PC-3 (cell line): Measurements from ENCODE around the gene TECPR2. TPM values are rescaled to one million over a fixed set of nuclear protein-coding genes. Genes with fewer than 3 reads are reported as not detected.
A peak's percentile ranks its signal among the peaks of the same experiment; 100 is the strongest.

Experiments
- ATAC-seq: fragments of 200-7000 bp; cut with Tn5 transposase; 2 replicates; pipeline ENCODE4 v1.9.1; 2020; ENCODE audit warnings: mild to moderate bottlenecking, moderate library complexity
- BruUV-seq: library from RNA; stranded (reverse); fragments of 400-500 nt; replicated peaks from 2 replicates; lab custom pipeline; 2021; lab: Mats Ljungman, UMichigan
- CTCF ChIA-PET: fragments of 300-600 bp; sonication (Branson Sonifier 250); formaldehyde crosslinking; loops from one replicate; lab custom pipeline; 2022; ENCODE audit warnings: antibody characterized with exemption; lab: Charles Lee
- POLR2A ChIA-PET: fragments of 300-600 bp; sonication (Branson Sonifier 250); formaldehyde crosslinking; loops from one replicate; lab custom pipeline; 2022; ENCODE audit warnings: antibody characterized with exemption; ENCODE audit not compliant: unreplicated experiment; lab: Charles Lee
- DNase-seq: peaks from one replicate; pipeline ENCODE4 v3.0.0-alpha.2; 2015
- H2AFZ ChIP-seq: fragments of 300-600 bp; sonication (generic); 2 replicates; pipeline ENCODE4 v1.6.0; 2016; ENCODE audit warnings: antibody characterized with exemption, low read length
- H3F3A ChIP-seq: fragments of 300-600 bp; sonication (generic); one replicate; pipeline ENCODE4 v1.6.0; 2017; ENCODE audit warnings: antibody characterized with exemption, low read length, control low read depth, mild to moderate bottlenecking; ENCODE audit not compliant: unreplicated experiment
- H3K27ac ChIP-seq: fragments of 300-600 bp; sonication (generic); 2 replicates; pipeline ENCODE4 v1.5.1; 2016; ENCODE audit warnings: mild to moderate bottlenecking, low read length
- H3K27me3 ChIP-seq: fragments of 300-600 bp; sonication (generic); 2 replicates; pipeline ENCODE4 v1.6.1; 2016; ENCODE audit warnings: low read length, mixed read lengths
- H3K36me3 ChIP-seq: fragments of 300-600 bp; sonication (generic); 2 replicates; pipeline ENCODE4 v1.6.1; 2016; ENCODE audit warnings: low read depth, mixed run types, low read length, mixed read lengths
- H3K4me1 ChIP-seq: fragments of 300-600 bp; sonication (generic); 2 replicates; pipeline ENCODE4 v1.5.1; 2016; ENCODE audit warnings: low read length; ENCODE audit not compliant: insufficient read depth
- H3K4me2 ChIP-seq: fragments of 300-600 bp; sonication (generic); 2 replicates; pipeline ENCODE4 v1.6.0; 2016; ENCODE audit warnings: low read length
- H3K4me3 ChIP-seq: fragments of 300-600 bp; sonication (generic); 2 replicates; pipeline ENCODE4 v1.5.1; 2016; ENCODE audit warnings: mild to moderate bottlenecking, low read length, mixed read lengths
- H3K79me2 ChIP-seq: fragments of 300-600 bp; sonication (generic); 2 replicates; pipeline ENCODE4 v1.6.1; 2017; ENCODE audit warnings: low read length, mixed read lengths
- H3K9ac ChIP-seq: fragments of 300-600 bp; sonication (generic); 2 replicates; pipeline ENCODE4 v1.6.0; 2016; ENCODE audit warnings: mild to moderate bottlenecking, low read length
- H3K9me2 ChIP-seq: fragments of 300-600 bp; sonication (generic); replicated peaks from 2 replicates; pipeline ENCODE4 v1.6.1; 2016; ENCODE audit warnings: mixed run types, low read length, mixed read lengths
- H3K9me3 ChIP-seq: fragments of 300-600 bp; sonication (generic); 2 replicates; pipeline ENCODE4 v1.6.1; 2016; ENCODE audit warnings: low read length, mixed read lengths
- H4K20me1 ChIP-seq: fragments of 300-600 bp; sonication (generic); 2 replicates; pipeline ENCODE4 v1.6.1; 2016; ENCODE audit warnings: low read length, mixed read lengths
- EZH2 ChIP-seq: fragments of 300-600 bp; sonication (generic); IDR thresholded peaks from one replicate; pipeline ENCODE4 v1.6.1; 2017; ENCODE audit warnings: antibody characterized with exemption, mild to moderate bottlenecking, low read length; ENCODE audit not compliant: unreplicated experiment
- EZH2phosphoT487 ChIP-seq: fragments of 300-600 bp; sonication (generic); IDR thresholded peaks from 2 replicates; pipeline ENCODE4 v1.6.1; 2018; ENCODE audit warnings: mild to moderate bottlenecking, antibody characterized with exemption, low read length, borderline replicate concordance
- intact Hi-C: fragments of 100-400 bp; cut with micrococcal nuclease; formaldehyde crosslinking; loops from 2 replicates; pipeline ENCODE4 v1.9.0; 2023
- total RNA-seq: library from RNA; depleted of rRNA; stranded (reverse); fragments of >200 nt; gene quantifications from 2 replicates; pipeline ENCODE4 v1.2.3, GENCODE V29; 2014
- TF ChIP-seq, protein P1 (sequence below): fragments of 300-600 bp; sonication (generic); conservative IDR thresholded peaks from 2 replicates; pipeline ENCODE4 v1.5.1; 2017; ENCODE audit warnings: antibody characterized with exemption, low read depth, mild to moderate bottlenecking, low read length

TECPR2 gene
- total RNA-seq, 1 experiment from 2014 or later, result 15.7 TPM

DNA sequence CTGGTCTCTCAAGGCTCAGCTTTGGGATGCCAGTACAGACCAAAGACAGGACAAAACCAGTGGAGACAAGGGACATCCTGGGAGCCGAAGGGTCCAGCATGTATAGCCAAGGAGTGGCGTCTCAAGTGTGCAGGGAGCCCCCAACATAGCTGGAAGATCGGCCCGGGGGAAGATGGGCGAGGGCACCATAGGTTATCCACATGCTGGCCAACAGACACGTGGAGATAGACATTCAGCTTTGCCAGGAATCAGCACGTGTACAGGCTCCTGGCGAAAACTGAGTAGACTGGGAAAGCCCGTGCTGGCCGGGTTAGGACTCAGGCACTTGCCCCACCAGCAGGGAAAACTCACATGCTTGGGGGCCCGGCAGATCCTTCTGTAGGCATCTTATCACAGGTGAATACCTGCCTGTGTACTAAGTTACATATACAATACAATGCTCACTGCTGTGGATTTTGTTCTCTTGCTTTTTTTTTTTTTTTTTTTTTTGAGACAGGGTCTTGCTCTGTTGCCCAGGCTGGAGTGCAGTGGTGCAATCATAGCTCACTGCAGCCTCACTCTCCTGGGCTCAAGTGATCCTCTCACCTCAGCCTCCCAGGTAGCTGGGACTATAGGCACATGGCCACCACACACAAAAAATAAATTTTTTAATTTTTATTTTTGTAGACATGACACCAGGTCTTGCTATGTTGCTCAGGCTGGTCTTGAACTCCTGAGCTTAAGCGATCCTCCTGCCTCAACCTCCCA, 152.4 kb downstream of the TECPR2 start:
- Histone ChIP-seq H3K27me3 (no peaks in the 10 kb centered on the region), H3K27ac (no peak overlapping the region), H3K79me2 (no peaks in the 10 kb centered on the region), H3F3A (no peaks in the 10 kb centered on the region), H3K36me3 (no peaks in the 10 kb centered on the region), H3K4me3 (no peak overlapping the region), H3K9ac (no peak overlapping the region), H3K9me3 (no peaks in the 10 kb centered on the region), H3K4me2 (no peak overlapping the region), H3K9me2 (no peaks in the 10 kb centered on the region), H4K20me1 (no peaks in the 10 kb centered on the region), H2AFZ (no peak overlapping the region), H3K4me1 (peaks cover 13% of the 10 kb centered on the region)
- POLR2A ChIA-PET, result no interaction called here
- BruUV-seq, result no TSS peak
- TF ChIP-seq, protein P1, sequence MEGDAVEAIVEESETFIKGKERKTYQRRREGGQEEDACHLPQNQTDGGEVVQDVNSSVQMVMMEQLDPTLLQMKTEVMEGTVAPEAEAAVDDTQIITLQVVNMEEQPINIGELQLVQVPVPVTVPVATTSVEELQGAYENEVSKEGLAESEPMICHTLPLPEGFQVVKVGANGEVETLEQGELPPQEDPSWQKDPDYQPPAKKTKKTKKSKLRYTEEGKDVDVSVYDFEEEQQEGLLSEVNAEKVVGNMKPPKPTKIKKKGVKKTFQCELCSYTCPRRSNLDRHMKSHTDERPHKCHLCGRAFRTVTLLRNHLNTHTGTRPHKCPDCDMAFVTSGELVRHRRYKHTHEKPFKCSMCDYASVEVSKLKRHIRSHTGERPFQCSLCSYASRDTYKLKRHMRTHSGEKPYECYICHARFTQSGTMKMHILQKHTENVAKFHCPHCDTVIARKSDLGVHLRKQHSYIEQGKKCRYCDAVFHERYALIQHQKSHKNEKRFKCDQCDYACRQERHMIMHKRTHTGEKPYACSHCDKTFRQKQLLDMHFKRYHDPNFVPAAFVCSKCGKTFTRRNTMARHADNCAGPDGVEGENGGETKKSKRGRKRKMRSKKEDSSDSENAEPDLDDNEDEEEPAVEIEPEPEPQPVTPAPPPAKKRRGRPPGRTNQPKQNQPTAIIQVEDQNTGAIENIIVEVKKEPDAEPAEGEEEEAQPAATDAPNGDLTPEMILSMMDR, result no peak
- TF ChIP-seq EZH2phosphoT487 (no peak), EZH2 (no peak)
- no peak for ATAC-seq
- intact Hi-C loops, result no loop called here
- DNase-seq, result no peak
- CTCF ChIA-PET, result interaction anchor here (0.6 to 1.3 kb wide), 2 partner anchors 78 to 879 kb away, joined by 3 to 4 read pairs; no protein-coding TSS in a partner anchor

DNA sequence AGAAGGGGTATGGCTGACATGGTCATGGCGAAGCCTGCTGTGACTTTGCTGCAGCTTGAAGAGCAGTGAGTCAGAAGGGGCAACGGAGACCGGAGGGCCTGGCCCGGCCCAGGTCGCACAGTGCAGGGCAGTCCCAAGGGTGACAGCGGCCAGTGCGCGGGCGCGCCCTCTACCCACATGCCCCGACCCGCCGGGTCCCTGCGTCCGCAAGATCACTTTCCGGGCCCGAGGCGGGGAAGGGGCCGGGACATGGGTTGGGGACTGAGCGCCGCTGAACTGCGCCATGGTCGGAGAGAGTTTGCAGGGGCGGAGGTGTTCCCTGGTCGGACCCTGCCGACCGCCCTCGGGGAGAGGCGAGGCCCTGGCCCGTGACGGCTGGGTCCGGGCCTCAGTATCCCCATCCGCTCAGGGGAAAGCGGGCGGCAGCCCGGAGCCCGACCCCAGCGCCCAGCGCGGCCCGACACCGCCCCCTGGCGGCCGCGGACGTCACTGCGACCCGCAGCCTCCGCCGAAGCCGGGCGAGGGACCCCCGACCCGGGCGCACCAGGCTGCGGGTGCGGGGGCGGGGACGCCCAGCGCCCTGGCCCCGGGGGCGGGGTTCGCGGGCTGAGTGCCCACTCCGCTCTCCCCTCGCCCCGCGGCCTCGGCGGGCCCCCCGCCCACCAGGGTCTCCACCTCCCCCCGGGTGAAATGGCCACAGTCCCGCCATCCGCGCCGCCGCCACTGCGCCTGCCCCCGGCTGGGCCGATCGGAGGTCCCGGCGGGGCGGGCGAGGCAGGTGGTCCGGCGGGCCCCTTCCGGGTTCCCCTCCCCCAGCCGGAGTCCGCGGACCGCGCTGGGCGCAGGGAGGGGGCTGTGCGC, 154.0 kb downstream of the TECPR2 start:
- H3K9me2 ChIP-seq, result no peaks in the 10 kb centered on the region
- TF ChIP-seq, protein P1, result peak; percentile 71
- TF ChIP-seq EZH2 (no peak), EZH2phosphoT487 (no peak)
- ChIA-PET CTCF (interaction anchor here (0.5 to 1.3 kb wide), 3 partner anchors 35 to 80 kb away, joined by 4 read pairs; no protein-coding TSS in a partner anchor), POLR2A (interaction anchor here (0.6 kb wide), 1 partner anchor 78 kb away, joined by 3 read pairs; no protein-coding TSS in a partner anchor)
- no peaks in the 10 kb centered on the region for H4K20me1 ChIP-seq
- 0 out of 2 replicates have a peak, but pooled peaks cover 3% of the 10 kb centered on the region for H3K4me1 ChIP-seq
- peak overlapping the region; percentile 60 for H3K9ac ChIP-seq
- no peaks in the 10 kb centered on the region for H3K36me3 ChIP-seq
- H3K79me2 ChIP-seq, result no peaks in the 10 kb centered on the region
- H3K27ac ChIP-seq, result no peak overlapping the region
- no peaks in the 10 kb centered on the region for H3F3A ChIP-seq
- no peaks in the 10 kb centered on the region for H3K9me3 ChIP-seq
- BruUV-seq, result no TSS peak
- DNase-seq (peak; percentile 50), ATAC-seq (peak; percentile 75)
- no peaks in the 10 kb centered on the region for H3K27me3 ChIP-seq
- peak overlapping the region; percentile 97 for H2AFZ ChIP-seq
- H3K4me3 ChIP-seq, result peak overlapping the region; percentile 76
- intact Hi-C loops, result loop anchor here (1.0 kb wide), 1 partner anchor 78 kb away; no protein-coding TSS in a partner anchor
- H3K4me2 ChIP-seq, result peak overlapping the region; percentile 95
